ENCODE results near the gene KCNQ1.

The KCNQ1 gene

DNA sequence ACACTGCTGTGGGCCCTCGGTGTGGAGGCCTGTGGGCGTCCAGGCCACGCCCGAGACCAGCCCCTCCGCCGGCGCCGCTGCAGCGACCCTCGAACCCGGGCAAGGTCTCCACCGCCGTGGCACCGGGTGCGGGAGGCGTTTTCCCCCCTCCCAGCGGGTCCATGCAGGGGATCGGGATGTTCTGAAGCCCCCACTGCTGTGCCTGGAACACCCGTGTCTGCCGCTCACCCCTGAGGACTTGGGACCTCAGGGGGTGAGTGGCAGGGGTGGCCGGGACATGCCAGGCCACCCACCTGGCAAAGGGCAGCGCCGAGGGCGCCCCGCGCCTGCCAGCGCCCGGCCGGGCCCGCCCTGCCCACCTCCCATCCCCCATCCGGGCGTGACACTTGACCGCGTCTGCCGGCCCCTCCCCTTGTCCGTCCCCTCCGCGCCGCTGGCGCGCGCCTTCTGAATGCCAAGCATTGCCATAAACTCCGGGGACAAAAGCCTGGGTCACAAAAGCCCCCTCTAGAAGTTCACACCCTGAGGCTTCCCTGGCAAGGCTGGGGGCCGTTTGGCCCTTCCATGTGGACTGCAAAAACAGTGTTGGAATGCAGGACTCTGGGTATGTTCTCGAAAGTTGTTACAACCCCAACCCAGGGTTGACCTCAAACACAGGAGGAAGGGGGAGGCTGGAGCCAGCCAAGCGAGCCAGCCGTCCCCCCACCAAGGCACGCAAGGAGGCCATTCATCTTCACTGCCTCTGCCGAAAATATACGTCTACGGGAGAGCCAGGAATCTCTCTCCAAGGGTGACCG is 255.8 kb downstream of the KCNQ1 start:
- peak; percentile 11 for DNase-seq (ENCODE audit: low read depth)

DNA sequence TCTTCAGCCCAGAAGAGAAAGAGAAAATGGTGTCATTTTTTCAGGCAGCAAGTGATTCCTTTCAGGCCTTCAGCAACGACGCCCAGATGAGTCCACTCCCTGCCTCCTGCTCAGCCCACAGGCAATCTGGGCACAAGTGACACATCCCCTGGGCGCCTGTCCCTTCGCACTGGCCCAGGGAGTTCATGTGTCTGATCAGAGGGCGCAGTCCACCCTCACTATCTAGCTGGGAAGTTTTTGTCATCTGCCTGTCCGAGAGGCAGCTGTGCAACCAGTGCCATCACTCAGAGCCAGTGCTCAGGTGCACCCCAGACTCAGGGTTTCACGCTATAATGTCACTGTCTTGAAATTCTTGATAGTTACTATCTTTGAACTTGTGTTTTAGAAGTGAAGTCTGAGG is 256.4 kb downstream of the KCNQ1 start:
- no peak for DNase-seq (ENCODE audit: low read depth)

DNA sequence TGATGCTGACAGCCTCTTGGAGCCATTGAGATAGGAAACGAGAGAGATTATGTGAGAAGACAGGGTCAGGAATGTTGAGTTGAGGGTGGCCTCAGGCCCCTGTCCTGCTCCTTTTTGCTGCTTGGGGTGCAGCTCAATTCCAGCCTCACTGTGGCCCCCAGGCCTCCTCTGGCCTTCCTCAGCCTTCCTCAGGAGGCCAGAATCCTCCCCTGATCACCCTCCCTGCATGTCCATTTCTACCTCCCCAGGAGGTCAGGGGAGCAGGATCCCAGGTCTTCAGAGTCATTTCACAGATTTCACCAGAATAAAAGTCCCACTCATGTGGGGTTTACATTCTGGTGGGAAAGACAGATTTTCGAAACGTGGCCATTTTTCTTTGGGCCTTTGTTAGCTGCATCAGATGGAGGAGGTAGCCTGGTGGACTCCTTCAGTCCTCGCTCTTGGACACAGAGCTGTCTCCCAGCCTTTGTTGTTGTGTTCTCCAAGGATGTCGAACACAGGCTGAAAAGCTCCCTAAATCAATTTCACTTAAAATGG is 257.2 kb downstream of the KCNQ1 start:
- DNase-seq (ENCODE audit: low read depth): no peak

DNA sequence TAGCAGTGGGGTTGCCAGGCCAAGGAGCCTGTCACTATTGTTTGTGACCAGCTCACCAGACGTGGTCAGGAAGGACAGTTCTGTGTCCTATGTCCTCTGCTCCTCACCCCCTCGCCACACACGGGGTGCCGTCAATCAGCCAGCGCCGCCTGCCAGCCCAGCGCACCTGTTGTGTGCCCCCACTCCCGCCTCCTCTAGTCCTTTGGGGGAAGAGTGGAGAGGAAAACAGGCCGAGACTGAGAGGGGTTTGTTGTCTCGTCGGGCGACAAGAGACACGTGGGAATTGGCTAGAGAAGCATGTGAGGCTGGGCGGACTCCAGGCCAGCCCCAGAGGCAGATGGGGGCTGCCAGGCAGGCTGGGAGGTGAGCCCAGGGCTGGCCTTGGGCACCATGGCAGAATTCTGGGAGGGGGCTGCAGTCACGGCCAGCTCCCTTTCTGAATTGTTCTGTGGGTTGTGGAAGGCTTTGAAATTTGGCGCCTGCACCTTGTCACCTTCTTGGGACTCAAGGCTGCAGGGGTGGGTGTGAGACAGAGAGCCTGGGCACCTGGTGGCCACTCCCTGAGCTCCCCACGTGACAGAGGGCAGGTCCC is 258.1 kb downstream of the KCNQ1 start:
- DNase-seq (ENCODE audit: low read depth): no peak

DNA sequence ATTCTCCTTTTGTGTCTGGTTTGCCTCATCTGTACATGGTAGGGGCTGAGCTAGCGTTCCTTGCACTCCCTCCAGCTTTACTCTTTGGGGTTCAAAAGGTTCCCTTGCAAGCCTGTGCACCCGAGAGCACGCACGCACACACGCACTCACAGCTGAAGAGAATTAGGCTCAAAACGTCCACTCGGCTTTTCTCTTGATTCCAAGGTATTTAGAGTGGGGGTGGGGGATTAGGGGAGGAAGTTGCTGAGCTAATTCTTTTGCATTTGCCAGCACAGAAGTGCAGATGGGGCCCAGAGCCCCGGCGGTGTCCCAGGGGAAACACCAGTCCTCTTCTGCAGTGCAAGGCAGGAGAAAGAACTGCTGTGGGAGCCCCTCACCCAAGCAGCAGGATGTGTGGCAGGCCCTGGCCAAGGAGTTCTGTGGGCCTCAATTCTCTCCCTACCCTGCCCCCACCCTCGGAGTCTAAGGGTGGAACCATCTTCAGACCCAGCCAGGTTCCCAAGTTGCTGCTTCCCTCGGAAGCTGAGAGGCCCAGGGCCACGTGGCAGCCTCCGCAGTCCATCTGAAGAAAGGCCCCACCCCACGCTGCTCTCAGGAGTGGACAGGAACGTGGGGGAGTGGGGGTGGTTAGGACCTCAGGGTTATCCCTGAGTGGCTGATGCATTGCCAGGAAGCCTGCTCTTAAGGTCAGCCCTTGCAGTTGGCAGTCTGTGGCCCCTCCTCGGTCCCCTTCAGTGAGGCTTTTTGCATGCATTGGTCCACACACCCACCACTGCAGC is 258.7 kb downstream of the KCNQ1 start:
- DNase-seq (ENCODE audit: low read depth): no peak

DNA sequence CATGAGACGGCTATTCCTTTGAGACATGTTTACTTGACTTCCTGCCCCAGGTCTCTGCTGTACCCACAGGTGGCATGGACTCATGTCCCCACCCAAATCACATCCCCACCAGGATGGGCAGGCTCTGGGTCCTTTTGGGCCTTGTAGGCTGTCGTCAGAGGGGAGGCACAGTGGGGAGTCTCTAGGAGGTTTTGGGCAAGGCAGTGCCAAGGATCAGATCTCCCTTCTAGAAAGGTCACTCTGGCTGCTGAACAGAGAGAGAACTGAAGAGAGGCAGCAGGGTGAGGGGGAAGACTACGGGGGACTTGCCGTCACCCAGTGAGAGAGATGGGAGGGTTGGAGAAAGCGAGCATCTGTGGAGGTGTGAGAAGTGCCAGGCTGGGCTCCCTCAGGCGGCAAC is 259.5 kb downstream of the KCNQ1 start:
- DNase-seq (ENCODE audit: low read depth): no peak

DNA sequence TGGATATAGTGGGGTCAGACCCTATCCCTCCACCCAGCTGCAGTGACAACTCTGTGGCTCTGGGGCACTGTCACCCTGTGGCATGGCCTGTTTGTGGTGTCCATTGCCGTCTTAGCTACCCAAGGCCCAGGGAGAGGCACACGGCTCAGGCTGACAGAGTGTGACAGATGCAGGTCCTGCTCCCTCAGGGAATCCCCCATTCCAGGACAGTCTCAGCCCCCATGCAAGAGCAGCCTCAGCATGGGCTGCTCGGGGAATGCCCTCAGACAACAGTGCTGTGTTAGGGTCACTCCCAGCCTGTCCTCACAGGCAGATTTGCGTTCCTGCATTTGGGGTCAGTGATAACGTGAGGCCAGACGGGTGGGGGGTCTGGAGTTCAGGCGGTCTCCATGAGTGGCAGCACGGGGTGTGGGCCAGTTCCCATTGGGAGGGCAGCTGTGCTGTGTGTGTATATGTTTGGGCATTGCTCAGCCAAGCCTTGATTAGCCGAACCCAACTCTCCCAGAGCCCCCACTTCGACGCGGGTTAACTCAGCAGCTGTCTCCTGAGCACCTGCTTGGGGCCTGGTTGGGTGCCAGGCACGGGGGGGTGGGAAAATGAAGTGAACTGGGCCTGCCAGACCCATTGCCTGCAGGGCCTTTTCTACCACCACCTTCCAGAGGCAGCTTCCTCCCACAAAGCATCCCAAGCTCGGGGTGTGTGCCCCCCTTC is 260.2 kb downstream of the KCNQ1 start:
- no peak for DNase-seq (ENCODE audit: low read depth)

DNA sequence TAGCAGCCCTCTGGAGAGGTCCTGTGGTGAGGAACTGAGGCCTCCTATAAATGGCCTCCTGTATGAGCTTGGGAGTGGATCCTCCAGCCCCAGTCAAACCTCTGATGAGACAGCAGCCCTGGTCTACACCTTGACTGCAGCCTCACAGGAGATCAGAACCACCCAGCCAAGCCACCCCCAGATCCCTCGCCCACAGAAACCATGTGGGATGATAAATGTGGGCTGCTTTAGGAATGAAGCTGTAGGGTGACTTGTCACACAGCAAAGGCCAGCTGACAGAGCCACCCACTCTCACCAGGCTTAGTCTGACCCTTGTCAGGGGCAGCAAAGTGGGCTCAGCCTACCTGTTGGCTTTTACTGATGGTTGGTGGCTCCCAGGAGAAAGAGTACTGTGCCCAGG is 261.5 kb downstream of the KCNQ1 start:
- DNase-seq (ENCODE audit: low read depth): no peak

DNA sequence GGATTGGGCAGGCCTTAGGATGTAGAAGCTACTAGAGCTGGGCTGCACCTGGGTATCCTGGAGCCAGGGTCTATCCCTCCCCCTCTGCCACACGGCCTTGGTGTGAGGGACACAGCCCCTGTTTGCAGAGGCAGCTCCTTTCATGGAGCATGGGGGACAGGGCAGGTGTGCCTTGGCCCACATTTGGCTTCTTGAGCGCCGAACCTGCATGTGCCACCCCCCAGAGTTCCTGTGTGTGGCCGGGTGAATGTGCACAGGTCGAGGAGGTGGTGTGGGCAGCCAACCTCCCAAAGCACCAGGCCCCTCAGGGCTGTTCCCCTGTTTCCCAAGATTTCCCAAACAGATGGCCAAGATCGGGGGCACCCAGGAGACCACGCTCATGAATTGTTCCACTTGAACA is 262.9 kb downstream of the KCNQ1 start:
- DNase-seq (ENCODE audit: low read depth): no peak

DNA sequence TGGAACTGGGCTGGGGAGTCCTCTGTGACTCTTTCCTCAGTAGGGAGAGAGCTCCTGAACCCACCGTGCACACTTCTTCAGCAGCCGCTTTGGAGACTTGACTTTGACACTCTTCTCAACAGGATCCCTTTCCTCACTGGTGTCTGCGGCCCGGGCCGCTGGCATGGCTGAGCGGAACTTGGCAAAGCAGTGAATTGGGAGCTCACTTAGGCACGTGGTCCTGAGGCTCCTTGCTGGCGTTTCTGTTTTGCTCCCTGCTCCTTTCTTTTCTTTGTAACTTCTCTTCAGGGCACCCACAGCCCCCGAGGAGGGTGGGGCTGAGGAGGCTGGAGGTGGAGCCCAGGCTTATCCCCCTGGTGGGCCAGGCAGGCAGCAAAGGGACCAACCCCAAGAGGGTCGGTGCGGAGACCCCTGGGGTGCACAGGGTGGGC is 263.4 kb downstream of the KCNQ1 start:
- DNase-seq (ENCODE audit: low read depth): no peak

DNA sequence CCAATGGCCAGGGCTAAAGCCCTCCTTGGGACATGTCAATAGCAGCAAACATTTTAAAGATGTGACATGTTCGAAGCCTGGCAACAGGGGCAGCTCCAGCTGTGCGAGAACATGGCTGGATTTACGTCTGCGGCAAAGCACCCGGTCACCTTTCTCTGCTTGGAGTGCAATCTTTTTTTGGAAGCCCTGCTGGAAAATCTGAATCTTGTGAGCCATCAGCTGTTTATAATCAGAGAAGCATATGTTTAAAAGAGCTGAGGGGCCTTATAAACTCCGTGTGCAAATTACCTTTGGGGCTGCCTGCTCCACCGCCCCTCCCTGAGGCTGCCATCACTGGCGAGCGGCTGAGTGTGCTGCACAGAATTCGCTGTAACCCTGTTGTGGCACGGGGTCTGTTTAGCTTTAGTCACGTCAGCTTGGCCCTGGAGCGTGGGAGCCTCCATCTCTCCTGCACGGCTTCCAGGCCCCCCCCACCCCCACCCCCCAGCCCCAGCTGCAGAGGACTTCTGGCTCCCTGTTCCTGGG is 264.0 kb downstream of the KCNQ1 start:
- DNase-seq (ENCODE audit: low read depth): no peak

DNA sequence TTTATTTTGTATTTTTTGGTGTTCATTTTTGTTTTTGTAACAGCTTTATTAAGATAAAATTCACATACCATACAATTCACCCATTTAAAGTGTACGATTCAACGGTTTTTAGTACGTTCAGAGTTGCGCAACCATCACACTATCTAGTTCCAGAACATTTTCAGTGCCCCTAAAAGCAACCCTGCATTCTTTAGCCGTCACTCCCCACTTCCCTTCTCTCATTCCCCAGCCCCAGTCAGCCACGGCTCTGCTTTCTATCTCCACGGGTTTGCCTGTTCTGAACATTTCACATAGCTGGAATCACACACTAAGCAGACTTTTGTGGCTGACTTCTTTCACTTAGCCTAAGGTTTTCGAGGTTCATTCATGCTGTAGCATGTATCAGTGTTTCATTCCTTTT is 264.6 kb downstream of the KCNQ1 start:
- no peak for DNase-seq (ENCODE audit: low read depth)

DNA sequence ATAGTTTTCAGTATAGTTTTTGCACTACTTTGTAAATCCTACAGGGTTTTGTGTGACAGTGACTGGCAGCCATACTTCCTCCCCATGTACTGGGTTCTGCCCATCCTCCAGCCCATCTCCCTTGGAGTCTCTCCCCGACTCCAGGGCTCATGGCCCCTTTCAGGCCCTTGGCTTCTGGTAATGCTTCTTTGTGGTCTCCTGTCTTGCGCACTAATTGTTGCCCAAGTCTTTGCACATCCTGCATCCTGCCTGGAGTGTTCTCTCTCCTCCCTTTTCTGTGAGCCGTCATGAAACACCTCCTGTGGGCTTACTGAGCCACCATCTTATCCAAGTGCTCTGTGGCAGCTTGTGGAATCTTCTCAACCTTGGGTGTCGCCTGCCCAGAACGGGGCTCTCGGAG is 266.4 kb downstream of the KCNQ1 start:
- no peak for DNase-seq (ENCODE audit: low read depth)

DNA sequence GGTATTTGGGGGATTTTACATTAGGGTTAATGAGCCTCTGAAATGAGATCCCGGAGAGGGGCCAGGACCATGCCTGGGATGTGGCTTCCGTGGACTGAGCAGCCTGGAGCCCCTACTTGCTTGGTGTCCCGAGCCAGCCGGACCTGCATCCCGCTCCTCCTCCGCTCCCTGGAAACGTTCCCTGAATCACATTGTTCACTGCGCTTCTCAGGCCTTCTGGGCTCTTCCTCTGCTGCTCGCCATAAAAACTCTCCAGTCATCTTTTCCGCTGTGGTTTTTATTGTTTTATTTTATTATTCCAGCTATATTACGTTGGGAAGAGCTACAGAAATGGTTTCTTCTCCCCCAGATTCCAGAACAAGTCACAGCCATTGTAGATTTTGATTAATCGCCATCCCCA is 268.3 kb downstream of the KCNQ1 start:
- no peak for DNase-seq (ENCODE audit: low read depth)

DNA sequence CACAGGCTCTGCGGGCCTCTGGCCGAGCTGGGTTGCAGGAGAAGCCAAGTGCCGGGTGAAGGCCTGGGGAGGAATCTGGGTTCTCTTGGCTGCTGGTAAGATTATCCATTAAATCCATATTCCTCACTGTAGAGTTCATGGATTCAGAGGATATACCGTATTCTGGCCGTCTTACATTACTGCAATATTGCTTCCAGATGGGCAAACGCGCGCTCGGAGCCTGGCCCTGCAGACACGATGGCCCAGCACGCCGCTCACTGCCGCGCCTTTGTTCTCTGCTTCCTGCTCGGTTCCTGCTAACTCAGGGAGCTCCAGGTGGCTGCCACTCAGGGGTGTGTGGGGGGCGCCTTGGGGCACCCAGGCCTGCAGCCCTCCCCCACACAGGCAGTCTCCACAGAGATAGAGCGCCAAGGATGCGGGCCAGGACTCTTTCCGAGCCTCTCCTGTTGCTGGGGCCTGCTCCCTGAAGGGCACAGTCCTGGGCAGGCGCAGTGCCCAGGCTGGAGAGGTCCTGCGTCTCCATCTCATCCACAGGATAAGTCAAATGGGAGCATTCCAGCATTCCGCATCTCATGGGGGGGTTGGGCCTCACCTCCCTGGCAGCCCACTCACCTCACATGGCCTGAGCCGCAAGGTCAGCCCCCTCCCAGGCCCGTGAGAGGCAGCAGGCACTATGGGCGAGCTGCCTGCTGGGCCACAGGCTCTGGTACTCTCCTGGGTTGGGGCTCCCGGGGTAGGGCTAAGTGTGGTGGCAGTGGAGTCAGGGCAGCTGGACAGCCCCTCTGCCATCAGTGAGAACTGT is 269.1 kb downstream of the KCNQ1 start:
- DNase-seq (ENCODE audit: low read depth): no peak

DNA sequence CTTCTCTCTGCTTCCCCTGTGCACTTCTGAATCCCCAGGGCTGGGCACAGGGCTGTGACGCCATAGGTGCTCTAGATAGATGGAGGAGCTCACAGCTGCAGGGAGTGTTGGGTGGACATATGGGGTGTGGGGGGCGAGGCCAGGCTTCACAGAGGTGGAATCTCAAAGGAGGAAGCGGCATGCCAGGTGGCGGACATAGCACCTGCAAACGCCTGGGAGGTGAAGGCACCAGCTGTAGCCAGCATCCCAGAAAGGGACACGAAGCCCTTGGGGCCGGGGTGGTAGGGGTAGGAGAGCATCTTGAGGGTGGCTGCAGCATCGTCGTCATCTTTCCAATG is 269.6 kb downstream of the KCNQ1 start:
- no peak for DNase-seq (ENCODE audit: low read depth)

DNA sequence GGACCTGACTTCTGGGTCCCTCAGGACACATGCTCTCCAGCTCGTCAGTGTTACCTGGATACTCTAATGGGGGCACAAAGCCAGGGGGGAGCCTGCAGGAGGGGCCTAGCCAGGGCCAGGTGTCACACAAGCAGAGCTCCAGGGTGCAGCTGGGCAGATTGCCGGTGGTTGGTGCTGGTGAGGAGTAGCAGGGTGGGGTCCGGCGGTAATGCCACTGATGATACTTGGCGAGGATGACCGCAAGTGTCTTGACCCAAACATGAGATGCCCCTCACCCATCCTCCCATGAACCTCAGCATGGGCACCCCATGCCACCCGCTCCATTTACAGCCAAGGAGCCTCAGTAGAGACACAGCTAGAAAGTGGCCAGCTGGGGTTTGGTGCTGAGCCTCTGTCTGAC is 270.1 kb downstream of the KCNQ1 start:
- no peak for DNase-seq (ENCODE audit: low read depth)

DNA sequence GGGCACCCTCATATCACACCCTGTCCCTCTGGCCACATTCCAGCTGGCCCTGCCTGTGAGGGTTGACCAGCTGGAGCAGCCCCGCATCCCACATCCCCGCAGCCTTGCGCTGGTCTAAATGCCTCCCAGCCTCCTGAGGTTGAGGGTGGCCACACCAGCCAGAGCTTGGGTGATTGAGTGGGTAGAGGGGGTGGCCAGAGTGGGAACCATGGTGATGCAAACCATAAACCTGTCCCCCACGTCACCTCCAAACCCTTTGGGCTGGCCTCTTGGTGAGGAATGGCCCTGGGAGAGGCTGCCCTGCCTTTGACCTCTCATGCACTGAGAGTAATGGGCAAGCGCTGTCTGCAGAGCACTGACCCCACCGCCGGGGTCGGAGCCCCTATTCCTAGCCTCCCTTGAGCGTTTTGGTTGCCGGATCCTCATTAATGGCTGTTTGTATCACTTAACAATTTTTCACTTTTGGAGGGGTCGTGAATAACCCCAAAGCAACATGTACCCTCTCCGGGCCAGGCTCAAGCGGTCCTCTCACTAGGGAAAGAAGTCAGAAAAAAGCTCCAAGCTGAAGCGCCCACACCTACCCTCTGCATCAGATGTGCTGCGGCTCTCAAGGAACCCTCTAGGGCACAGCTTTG is 271.0 kb downstream of the KCNQ1 start:
- no peak for DNase-seq (ENCODE audit: low read depth)

DNA sequence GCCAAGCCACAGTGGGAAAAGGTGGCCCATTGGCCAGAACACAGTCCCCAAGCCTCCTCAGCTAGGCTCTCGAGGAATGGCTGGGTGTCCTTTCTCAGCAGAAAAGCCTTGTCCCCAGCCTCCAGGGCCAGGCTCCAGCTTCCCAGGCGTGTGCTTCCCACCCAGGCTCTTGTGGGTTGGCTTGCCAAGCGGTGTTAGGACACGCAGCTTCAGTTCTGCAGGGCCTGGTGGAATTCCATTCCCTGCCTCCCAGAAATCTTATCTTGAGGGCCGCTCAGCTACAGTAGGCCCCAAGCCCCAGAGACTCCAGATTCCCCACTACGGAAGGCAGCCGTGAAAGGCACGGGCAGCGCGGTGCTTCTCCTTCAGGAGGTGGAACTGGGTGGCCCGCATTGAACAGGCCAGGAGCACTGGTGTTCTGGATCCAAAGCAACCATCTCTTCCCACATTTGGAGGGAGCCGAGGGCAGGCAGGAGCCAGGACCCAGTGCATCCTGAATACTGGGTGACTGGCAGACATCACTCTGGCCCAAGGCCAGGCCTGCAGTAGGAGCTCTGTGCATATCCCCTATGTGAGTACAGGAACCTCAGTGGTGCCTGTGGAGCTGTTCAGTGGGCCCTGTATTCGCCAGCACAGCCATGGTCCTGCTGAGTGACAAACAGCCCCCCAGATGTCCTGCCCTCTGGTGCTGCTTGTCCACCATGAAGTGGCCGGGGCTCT is 271.7 kb downstream of the KCNQ1 start:
- no peak for DNase-seq (ENCODE audit: low read depth)
